Stimulated activated CD4-positive, alpha-beta T cell treated with anti-CD3 and anti-CD28 coated beads, TNF-alpha, amount 100 ng/mL, for 24 hours (primary cell): ENCODE measurements around the gene HLTF.
"Not testable (repeated sequence)": the region's sequence is repeated elsewhere in the genome, so short reads cannot be mapped to it uniquely, and the experiment has no call there.

ENCODE experiments used
- DNase-seq, 3 experiments: peaks; one replicate each; pipeline ENCODE4 v3.0.0-alpha.2; 2020; ENCODE audit warnings: low read depth in 3 of 3

Gene HLTF

GRCh38 chr3:148991219-148992026 lies 94.9 kb downstream of the HLTF start, which contains the start of gene GYG1:
Gene GYG1, plus strand, starts transcription at chr3:148991540. Its CDS starts 101 bp downstream, at chr3:148991641.
- DNase-seq, result peak; percentile 60 to 74 (median 60)

- no peak for DNase-seq
These were observed 96.1 kb downstream of the HLTF start for GRCh38 chr3:148990236-148990635.

GRCh38 chr3:148987551-148987950 lies 98.8 kb downstream of the HLTF start:
- DNase-seq, result not testable (repeated sequence)

GRCh38 chr3:148981273-148981672 lies 105.1 kb downstream of the HLTF start:
- DNase-seq, result no peak
